Measurements from ENCODE around the gene ALOXE3. TPM values are rescaled to one million over a fixed set of nuclear protein-coding genes. Genes with fewer than 3 reads are reported as not detected.

ALOXE3 gene
- total and polyA plus RNA-seq, 5 donors from 2014 or later: 0.15 to 0.51 (median 0.30) TPM; not detected in 1

Other genes with a start within 250 kb of the ALOXE3 start
- 273 TPM for gene CHD3, start 229.7 kb downstream of the ALOXE3 start, total RNA-seq
- gene CHD3, start 229.7 kb downstream of the ALOXE3 start, polyA plus RNA-seq: 1 to 10 TPM; 5.0 to 9.0 (median 7.2) TPM
- gene RNF227, start 202.2 kb downstream of the ALOXE3 start, total RNA-seq: 2.4 TPM
- gene RNF227, start 202.2 kb downstream of the ALOXE3 start, polyA plus RNA-seq: 1 to 10 TPM in 3 of 4 donors, under 1 TPM in 1; 0.92 to 5.0 (median 2.9) TPM
- 8.0 TPM for gene KCNAB3, start 188.7 kb downstream of the ALOXE3 start, total RNA-seq
- gene KCNAB3, start 188.7 kb downstream of the ALOXE3 start, polyA plus RNA-seq: under 1 TPM in 3 of 4 donors, not detected in 1; 0.06 to 0.33 (median 0.08) TPM
- gene TRAPPC1, start 186.6 kb downstream of the ALOXE3 start, total RNA-seq: 114 TPM
- 100 to 1,000 TPM; 218 to 297 (median 243) TPM for gene TRAPPC1, start 186.6 kb downstream of the ALOXE3 start, polyA plus RNA-seq
- gene CNTROB, start 186.3 kb downstream of the ALOXE3 start, total RNA-seq: 40.9 TPM
- gene CNTROB, start 186.3 kb downstream of the ALOXE3 start, polyA plus RNA-seq: 10 to 100 TPM in 1 of 4 donors, 1 to 10 TPM in 3; 5.0 to 12.3 (median 7.1) TPM
- gene GUCY2D, start 115.9 kb downstream of the ALOXE3 start, total RNA-seq: not detected
- gene GUCY2D, start 115.9 kb downstream of the ALOXE3 start, polyA plus RNA-seq: under 1 TPM in 1 of 4 donors, not detected in 3; 0.23 TPM
- not detected for gene ALOX15B, start 79.5 kb downstream of the ALOXE3 start, total RNA-seq
- gene ALOX15B, start 79.5 kb downstream of the ALOXE3 start, polyA plus RNA-seq: not detected
- not detected for gene ALOX12B, start 30.8 kb downstream of the ALOXE3 start, total RNA-seq
- under 1 TPM in 3 of 4 donors, not detected in 1; 0.53 to 0.68 (median 0.67) TPM for gene ALOX12B, start 30.8 kb downstream of the ALOXE3 start, polyA plus RNA-seq
- gene HES7, start 5.6 kb upstream of the ALOXE3 start, total RNA-seq: not detected
- gene HES7, start 5.6 kb upstream of the ALOXE3 start, polyA plus RNA-seq: not detected
- 1,740 TPM for gene PER1, start 33.9 kb upstream of the ALOXE3 start, total RNA-seq
- 1 to 10 TPM; 4.8 to 7.7 (median 6.2) TPM for gene PER1, start 33.9 kb upstream of the ALOXE3 start, polyA plus RNA-seq
- 205 TPM for gene VAMP2, start 44.4 kb upstream of the ALOXE3 start, total RNA-seq
- 10 to 100 TPM; 42.7 to 60.4 (median 59.3) TPM for gene VAMP2, start 44.4 kb upstream of the ALOXE3 start, polyA plus RNA-seq
- 27.3 TPM for gene TMEM107, start 57.9 kb upstream of the ALOXE3 start, total RNA-seq
- gene TMEM107, start 57.9 kb upstream of the ALOXE3 start, polyA plus RNA-seq: 10 to 100 TPM; 20.6 to 38.9 (median 29.9) TPM
- gene BORCS6, start 71.7 kb upstream of the ALOXE3 start, total RNA-seq: 10.1 TPM
- 10 to 100 TPM; 23.6 to 29.9 (median 25.4) TPM for gene BORCS6, start 71.7 kb upstream of the ALOXE3 start, polyA plus RNA-seq
- gene AURKB, start 92.1 kb upstream of the ALOXE3 start, total RNA-seq: 3.7 TPM
- gene AURKB, start 92.1 kb upstream of the ALOXE3 start, polyA plus RNA-seq: 1 to 10 TPM; 1.5 to 5.3 (median 3.4) TPM
- 265 TPM for gene CTC1, start 129.5 kb upstream of the ALOXE3 start, total RNA-seq
- 10 to 100 TPM; 20.2 to 32.4 (median 24.1) TPM for gene CTC1, start 129.5 kb upstream of the ALOXE3 start, polyA plus RNA-seq
- gene PFAS, start 130.8 kb upstream of the ALOXE3 start, total RNA-seq: 13.9 TPM
- gene PFAS, start 130.8 kb upstream of the ALOXE3 start, polyA plus RNA-seq: 10 to 100 TPM in 3 of 4 donors, 1 to 10 TPM in 1; 7.4 to 12.7 (median 11.2) TPM
- gene RANGRF, start 170.2 kb upstream of the ALOXE3 start, total RNA-seq: 40.0 TPM
- gene RANGRF, start 170.2 kb upstream of the ALOXE3 start, polyA plus RNA-seq: 100 to 1,000 TPM in 2 of 4 donors, 10 to 100 TPM in 2; 87.6 to 131 (median 99.0) TPM
- 13.7 TPM for gene SLC25A35, start 176.9 kb upstream of the ALOXE3 start, total RNA-seq
- gene SLC25A35, start 176.9 kb upstream of the ALOXE3 start, polyA plus RNA-seq: 1 to 10 TPM in 3 of 4 donors, under 1 TPM in 1; 0.64 to 2.7 (median 1.7) TPM
- not detected for gene ARHGEF15, start 191.7 kb upstream of the ALOXE3 start, total RNA-seq
- not detected for gene ARHGEF15, start 191.7 kb upstream of the ALOXE3 start, polyA plus RNA-seq
- not detected for gene ODF4, start 221.3 kb upstream of the ALOXE3 start, total RNA-seq
- gene ODF4, start 221.3 kb upstream of the ALOXE3 start, polyA plus RNA-seq: not detected

Measured in CD4-positive, CD25-positive, alpha-beta regulatory T cell (primary cell).